GM12878 (cell line): ENCODE results near the gene NUP37.

ENCODE experiments used
- ATF7 ChIP-seq: fragments of 450-650 bp; IDR thresholded peaks from 2 replicates; pipeline ENCODE4 v1.6.1; 2016; ENCODE audit warnings: low read depth, mild to moderate bottlenecking
- CHD2 ChIP-seq: IDR thresholded peaks from 2 replicates; pipeline ENCODE4 v1.6.1; 2011; ENCODE audit warnings: low read depth, low read length, improper control_type of control experiment, borderline replicate concordance
- ETV6 ChIP-seq, 2 experiments: fragments of 450-650 bp in 1 of 2; IDR thresholded peaks in 1 of 2; conservative IDR thresholded peaks in 1 of 2; 2 replicates each; pipeline ENCODE4 v1.6.1; 2014; ENCODE audit warnings: antibody characterized with exemption in 1 of 2, borderline replicate concordance in 1 of 2, low read depth in 1 of 2, mild to moderate bottlenecking in 1 of 2, moderate library complexity in 1 of 2
- HDAC6 ChIP-seq: fragments of 200-600 bp; sonication (generic); IDR thresholded peaks from one replicate; pipeline ENCODE4 v1.8.0; 2017; ENCODE audit warnings: antibody characterized with exemption; ENCODE audit not compliant: unreplicated experiment
- JUND ChIP-seq: IDR thresholded peaks from 2 replicates; pipeline ENCODE4 v1.6.1; 2012; ENCODE audit warnings: low read depth, mild to moderate bottlenecking, low read length, improper control_type of control experiment, moderate library complexity
- MXI1 ChIP-seq: fragments of 150-350 bp; IDR thresholded peaks from 2 replicates; pipeline ENCODE4 v1.6.1; 2011; ENCODE audit warnings: low read depth, mild to moderate bottlenecking, inconsistent platforms, low read length, improper control_type of control experiment
- RAD51 ChIP-seq: fragments of 450-650 bp; IDR thresholded peaks from 2 replicates; pipeline ENCODE4 v1.6.1; 2016; ENCODE audit warnings: moderate library complexity, mild to moderate bottlenecking, inconsistent platforms
- SMC3 ChIP-seq: IDR thresholded peaks from 2 replicates; pipeline ENCODE4 v1.6.1; 2011; ENCODE audit warnings: low read length, improper control_type of control experiment, borderline replicate concordance
- SP1 ChIP-seq: IDR thresholded peaks from one replicate; pipeline ENCODE4 v1.6.1; 2011; ENCODE audit warnings: low read depth, low read length
- SRF ChIP-seq, 2 experiments: IDR thresholded peaks; 2 replicates each; pipeline ENCODE4 v1.6.1; 2011; ENCODE audit warnings: low read depth in 2 of 2, low read length in 2 of 2, mild to moderate bottlenecking in 1 of 2, moderate library complexity in 1 of 2
- YY1 ChIP-seq: IDR thresholded peaks from 2 replicates; pipeline ENCODE4 v1.6.1; 2011; ENCODE audit warnings: low read depth, mild to moderate bottlenecking, low read length
- TF ChIP-seq, protein P1 (sequence below), 3 experiments: IDR thresholded peaks in 2 of 3; conservative IDR thresholded peaks in 1 of 3; 2 replicates each; pipeline ENCODE4 v1.5.1; 2011; ENCODE audit warnings: low read depth in 3 of 3, low read length in 3 of 3, mild to moderate bottlenecking in 3 of 3, control low read depth in 2 of 3, moderate library complexity in 2 of 3, inconsistent platforms in 1 of 3, mixed read lengths in 1 of 3; ENCODE audit not compliant: control insufficient read depth in 2 of 3, insufficient read depth in 1 of 3; ENCODE audit errors: extremely low read depth in 1 of 3
- TF ChIP-seq, protein P2 (sequence below): fragments of 150-350 bp; IDR thresholded peaks from 2 replicates; pipeline ENCODE4 v1.6.1; 2014; ENCODE audit warnings: mild to moderate bottlenecking, low read depth, low read length
- TF ChIP-seq, protein P3 (sequence below): IDR thresholded peaks from 2 replicates; pipeline ENCODE4 v1.6.1; 2012; ENCODE audit warnings: mild to moderate bottlenecking, low read depth, low read length

- TF ChIP-seq, protein P1, sequence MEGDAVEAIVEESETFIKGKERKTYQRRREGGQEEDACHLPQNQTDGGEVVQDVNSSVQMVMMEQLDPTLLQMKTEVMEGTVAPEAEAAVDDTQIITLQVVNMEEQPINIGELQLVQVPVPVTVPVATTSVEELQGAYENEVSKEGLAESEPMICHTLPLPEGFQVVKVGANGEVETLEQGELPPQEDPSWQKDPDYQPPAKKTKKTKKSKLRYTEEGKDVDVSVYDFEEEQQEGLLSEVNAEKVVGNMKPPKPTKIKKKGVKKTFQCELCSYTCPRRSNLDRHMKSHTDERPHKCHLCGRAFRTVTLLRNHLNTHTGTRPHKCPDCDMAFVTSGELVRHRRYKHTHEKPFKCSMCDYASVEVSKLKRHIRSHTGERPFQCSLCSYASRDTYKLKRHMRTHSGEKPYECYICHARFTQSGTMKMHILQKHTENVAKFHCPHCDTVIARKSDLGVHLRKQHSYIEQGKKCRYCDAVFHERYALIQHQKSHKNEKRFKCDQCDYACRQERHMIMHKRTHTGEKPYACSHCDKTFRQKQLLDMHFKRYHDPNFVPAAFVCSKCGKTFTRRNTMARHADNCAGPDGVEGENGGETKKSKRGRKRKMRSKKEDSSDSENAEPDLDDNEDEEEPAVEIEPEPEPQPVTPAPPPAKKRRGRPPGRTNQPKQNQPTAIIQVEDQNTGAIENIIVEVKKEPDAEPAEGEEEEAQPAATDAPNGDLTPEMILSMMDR (IDR thresholded peaks at IDR 0.05 in 2 of 3, conservative IDR thresholded peaks at IDR 0.05 in 1 of 3; ENCODE audit: control insufficient read depth in 2 of 3, extremely low read depth in 1 of 3, insufficient read depth in 1 of 3, low read depth in 3 of 3, low read length in 3 of 3), result no peak
- TF ChIP-seq RAD51 (no peak), SMC3 (no peak), HDAC6 (no peak), SP1 (no peak), ATF7 (no peak), ETV6 (conservative IDR thresholded peaks at IDR 0.05 in 1 of 2, IDR thresholded peaks at IDR 0.05 in 1 of 2; ENCODE audit: borderline replicate concordance in 1 of 2, low read depth in 1 of 2) (no peak), JUND (no peak), CHD2 (no peak), YY1 (no peak), MXI1 (no peak), SRF (IDR thresholded peaks at IDR 0.05; ENCODE audit: low read depth in 2 of 2, low read length in 2 of 2) (no peak)
- TF ChIP-seq, protein P2, sequence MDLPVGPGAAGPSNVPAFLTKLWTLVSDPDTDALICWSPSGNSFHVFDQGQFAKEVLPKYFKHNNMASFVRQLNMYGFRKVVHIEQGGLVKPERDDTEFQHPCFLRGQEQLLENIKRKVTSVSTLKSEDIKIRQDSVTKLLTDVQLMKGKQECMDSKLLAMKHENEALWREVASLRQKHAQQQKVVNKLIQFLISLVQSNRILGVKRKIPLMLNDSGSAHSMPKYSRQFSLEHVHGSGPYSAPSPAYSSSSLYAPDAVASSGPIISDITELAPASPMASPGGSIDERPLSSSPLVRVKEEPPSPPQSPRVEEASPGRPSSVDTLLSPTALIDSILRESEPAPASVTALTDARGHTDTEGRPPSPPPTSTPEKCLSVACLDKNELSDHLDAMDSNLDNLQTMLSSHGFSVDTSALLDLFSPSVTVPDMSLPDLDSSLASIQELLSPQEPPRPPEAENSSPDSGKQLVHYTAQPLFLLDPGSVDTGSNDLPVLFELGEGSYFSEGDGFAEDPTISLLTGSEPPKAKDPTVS, result no peak
- TF ChIP-seq, protein P3, sequence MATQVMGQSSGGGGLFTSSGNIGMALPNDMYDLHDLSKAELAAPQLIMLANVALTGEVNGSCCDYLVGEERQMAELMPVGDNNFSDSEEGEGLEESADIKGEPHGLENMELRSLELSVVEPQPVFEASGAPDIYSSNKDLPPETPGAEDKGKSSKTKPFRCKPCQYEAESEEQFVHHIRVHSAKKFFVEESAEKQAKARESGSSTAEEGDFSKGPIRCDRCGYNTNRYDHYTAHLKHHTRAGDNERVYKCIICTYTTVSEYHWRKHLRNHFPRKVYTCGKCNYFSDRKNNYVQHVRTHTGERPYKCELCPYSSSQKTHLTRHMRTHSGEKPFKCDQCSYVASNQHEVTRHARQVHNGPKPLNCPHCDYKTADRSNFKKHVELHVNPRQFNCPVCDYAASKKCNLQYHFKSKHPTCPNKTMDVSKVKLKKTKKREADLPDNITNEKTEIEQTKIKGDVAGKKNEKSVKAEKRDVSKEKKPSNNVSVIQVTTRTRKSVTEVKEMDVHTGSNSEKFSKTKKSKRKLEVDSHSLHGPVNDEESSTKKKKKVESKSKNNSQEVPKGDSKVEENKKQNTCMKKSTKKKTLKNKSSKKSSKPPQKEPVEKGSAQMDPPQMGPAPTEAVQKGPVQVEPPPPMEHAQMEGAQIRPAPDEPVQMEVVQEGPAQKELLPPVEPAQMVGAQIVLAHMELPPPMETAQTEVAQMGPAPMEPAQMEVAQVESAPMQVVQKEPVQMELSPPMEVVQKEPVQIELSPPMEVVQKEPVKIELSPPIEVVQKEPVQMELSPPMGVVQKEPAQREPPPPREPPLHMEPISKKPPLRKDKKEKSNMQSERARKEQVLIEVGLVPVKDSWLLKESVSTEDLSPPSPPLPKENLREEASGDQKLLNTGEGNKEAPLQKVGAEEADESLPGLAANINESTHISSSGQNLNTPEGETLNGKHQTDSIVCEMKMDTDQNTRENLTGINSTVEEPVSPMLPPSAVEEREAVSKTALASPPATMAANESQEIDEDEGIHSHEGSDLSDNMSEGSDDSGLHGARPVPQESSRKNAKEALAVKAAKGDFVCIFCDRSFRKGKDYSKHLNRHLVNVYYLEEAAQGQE, result no peak
Observed at GRCh38 chr12:102064476-102064875, 55.4 kb downstream of the NUP37 start.
